ENCODE data around the gene C6orf15.

The C6orf15 gene

DNA sequence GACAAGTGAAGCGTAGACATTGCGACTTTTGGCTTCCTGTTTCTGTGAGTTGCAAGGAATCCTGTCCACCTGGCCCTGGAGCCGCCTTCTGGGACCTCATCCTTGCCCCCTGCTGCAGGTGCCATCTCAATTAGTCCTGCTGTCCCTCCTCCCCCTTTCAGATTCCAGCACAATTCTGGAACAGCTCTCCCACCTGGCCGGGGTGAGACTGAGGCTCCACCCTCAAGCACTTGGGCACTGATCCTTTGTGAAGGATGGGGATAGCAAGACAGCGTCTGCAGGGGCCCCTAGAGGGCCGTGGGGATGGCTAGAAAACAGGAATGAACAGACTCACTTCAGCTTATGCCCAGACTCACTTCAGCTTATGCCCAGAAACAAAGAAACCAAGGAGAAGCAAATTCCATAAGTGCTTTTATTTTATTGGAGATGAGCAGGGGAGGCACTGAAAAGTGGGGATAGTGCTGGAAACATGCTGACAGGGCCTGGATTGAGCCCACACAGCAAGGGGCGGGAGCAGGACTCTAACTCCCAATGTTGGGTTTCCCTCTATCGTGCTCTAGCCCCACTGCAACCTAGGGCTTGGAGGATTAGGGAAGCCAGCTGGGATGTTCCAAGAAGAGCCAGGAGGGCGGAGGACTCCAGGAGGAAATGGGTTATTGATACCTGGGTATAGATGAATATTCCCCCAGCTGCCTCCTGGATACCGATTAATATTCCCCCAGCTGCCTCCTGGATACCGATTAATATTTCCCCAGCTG, 1.4 kb downstream of the C6orf15 start:
- DNase-seq (ENCODE audit: low read depth in 2 of 3, low spot score in 1 of 3), result no peak

DNA sequence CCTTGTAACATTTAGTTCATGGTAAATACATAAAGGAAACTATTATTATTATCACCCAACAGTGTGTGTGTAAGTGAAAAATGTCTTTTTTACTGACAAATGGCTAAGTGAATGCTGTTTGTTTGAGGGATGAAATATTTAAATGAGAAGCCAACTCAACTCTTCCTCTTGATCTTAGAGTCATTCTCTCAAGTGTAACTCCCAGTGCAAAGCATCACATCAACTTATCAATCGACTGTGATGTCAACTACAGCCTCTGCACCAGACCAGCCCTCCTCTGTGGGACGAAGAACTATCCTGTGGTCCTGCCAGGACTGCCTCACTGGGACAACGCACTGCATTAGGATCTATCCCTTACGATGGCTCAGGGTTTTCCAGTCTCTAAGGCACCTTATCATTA, 5.3 kb downstream of the C6orf15 start:
- no peak for DNase-seq (ENCODE audit: low read depth in 2 of 3, low spot score in 1 of 3)

DNA sequence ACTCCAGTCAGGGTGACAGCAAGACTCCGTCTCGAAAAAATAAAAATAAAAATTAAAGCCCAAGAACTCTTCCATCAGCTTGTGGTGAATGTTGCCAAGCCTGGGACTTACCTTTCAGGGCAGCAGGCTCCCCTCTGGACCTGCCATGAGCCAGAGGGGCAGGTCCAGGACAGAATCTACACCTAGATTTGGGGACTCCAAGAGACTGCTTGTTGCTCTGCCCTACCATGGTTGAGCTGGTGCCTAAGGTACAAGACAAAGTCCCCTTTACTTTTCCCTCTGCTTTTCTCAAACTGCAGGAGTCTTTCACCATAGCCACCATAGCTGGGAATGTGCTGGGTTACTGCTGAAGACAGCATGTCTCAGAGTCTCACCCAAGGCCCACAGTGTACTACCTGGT, 9.2 kb downstream of the C6orf15 start:
- no peak for DNase-seq (ENCODE audit: low read depth in 2 of 3, low spot score in 1 of 3)

DNA sequence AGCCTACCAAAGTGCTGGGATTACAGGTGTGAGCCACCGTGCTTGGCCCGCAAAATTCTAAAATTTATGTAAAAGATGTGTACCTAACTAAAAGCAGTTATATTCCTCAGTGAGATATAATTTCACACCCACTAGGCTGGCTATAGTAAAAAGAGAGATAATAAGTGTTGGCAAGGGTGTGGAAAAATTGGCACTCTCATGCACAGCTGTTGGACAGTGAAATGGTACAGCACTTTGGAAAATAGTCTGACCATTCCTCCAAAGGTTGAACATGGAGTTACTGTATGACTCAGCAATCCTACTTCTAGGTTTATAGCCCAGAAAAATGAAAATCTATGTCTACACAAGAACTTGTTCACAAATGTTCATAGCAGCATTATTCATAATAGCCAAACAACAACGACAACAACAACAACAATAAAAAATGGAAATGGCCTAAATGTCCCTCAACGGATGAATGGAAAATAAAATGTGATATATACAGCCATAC, 13.9 kb downstream of the C6orf15 start:
- no peak for DNase-seq (ENCODE audit: low read depth in 2 of 3, low spot score in 1 of 3)

DNA sequence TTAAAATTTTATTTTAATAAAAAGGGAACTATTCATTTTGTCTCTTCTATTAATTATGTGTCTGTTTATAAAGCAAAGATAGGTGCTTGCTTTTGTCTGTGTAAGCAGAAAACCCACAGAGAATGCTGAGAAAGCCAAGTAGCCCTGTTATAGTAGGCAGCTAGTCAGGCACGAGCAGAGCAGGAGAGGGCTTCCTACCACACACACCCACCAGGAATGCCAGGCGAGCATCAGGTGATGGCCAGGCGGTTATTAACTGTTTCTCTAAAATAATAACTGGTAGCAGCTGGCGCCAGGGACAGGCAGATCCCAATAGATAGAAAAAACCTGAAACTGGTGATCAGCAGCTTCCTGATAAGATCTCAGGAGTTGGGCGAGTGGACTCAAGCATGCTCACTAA, 15.7 kb downstream of the C6orf15 start:
- no peak for DNase-seq (ENCODE audit: low read depth in 2 of 3, low spot score in 1 of 3)

DNA sequence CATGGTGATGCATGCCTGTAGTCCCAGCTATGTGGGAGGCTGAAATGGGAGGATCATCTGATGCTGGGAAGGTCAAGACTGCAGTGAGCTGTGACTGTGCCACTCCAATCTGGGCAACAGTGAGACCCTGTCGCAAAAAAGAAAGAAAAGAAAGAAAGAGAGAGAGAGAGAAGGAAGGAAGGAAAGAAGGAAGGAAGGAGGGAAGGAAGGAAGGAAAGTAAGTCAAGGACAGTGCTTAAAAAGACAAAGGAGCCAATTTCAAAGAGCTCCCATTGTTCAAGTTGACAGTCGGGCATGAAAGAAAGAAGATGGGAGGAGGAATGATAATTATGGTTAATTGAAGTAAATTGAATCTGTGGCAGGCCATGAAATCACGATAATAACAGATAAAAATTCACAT, 16.2 kb downstream of the C6orf15 start:
- no peak for DNase-seq (ENCODE audit: low read depth in 2 of 3, low spot score in 1 of 3)

DNA sequence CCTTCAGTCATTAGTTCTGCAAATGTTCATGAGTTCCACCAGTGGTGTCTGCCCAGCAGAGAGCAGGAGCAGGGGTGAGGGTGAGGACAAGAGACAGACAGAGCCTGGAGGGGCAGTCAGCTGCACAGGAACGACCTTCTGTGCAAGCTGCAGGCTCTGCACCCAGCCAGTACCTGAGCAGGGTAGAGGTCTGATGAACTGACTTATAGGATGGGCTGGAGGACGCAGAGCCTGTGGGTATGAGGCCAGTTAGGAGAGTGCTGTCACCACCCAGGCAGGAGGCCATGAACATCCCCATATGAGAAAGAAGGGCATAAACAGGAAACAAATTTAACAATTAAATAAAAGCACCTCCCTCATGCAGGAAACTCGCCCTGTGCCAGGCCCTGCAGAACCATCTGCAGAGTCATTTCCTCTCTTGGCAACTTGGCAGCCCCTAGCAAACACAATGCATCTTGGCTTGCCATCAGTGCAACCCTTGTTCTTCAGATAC, 17.9 kb downstream of the C6orf15 start:
- DNase-seq (ENCODE audit: low read depth in 2 of 3, low spot score in 1 of 3), result no peak

DNA sequence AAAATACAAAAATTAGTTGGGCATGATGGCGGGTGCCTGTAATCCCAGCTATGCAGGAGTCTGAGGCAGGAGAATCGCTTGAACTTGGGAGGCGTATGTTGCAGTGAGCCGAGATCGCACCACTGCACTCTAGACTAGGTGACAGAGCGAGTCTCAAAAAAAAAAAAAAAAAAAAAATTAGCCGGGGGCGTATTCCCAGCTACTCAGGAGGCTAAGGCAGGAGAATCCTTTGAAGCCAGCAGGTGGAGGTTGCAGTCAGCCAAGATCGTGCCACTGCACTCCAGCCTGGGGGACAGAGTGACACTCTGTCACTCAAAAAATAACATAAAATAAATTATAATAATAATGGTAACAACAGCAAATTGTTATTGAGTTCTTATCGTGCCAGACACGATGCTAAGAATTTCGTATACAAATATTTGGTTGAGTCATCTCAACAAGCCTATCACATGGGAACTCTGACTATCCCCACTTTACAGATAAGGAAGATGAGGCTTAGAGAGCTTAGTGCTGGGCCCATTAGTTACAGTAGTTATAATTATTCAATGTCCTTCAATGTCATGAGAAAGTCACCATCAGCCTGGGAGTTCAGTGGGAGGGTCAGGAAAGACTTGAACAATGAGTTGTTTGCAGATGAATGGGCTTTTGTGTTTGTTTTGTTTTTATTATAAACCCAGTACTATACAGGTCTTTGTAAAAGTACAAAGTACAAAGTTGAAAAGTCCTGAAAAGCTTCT, 19.4 kb downstream of the C6orf15 start:
- DNase-seq (ENCODE audit: low read depth in 2 of 3, low spot score in 1 of 3), result no peak

DNA sequence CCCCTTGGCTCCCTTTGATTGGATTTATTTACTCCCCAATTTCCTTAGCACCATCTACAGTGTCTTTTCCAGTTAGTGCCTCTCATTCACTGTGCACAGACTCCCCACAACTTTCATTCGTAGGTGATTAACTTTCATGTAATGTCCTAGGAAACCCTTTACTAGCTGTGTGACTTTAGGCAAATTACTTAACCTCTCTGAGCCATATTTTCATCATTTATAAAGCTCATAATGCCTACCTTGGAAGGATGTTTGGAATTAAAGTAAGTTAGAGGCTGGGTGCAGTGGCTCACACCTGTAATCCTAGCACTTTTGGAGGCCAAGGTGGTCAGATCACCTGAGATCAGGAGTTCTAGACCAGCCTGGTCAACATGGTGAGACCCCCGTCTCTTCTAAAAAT, 20.1 kb downstream of the C6orf15 start:
- DNase-seq (ENCODE audit: low read depth in 2 of 3, low spot score in 1 of 3), result no peak

DNA sequence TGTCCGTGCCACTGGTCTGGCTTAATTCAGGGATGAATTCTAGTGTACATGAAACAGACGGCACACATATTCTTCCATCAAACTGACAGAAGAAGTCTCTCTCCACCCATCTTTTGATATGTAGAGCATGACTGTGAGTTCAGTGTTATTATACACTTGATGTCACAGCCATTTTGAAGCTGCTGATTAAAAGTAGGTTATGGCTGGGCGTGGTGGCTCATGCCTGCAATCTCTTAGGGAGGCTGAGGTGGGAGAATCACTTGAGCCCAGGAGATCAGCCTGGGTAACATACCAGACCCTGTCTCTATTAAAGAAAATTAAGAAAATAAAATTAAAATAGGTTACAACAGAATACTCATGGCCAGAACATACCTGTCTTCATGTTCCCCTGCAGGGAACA, 20.7 kb downstream of the C6orf15 start:
- DNase-seq (ENCODE audit: low read depth in 2 of 3, low spot score in 1 of 3), result no peak

DNA sequence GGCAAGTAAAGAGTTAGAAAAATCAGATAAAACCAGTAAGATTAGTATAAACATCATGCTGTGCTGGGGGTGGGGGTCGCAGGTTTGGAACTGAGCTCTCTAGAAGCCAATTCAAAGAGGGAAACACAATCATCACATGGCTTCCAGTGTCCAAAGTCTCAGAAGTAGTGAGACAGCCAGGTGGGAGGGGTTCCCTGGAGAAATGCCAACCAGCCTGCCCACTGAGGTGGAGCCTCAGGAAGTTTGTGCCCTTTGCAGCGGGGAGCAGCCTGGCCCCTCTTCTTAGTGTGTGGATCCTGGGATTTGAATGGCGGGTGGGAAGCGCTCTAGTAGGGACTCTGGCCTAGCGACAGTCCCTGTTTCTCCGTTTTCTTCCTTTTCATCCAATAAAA, 21.4 kb downstream of the C6orf15 start:
- DNase-seq (ENCODE audit: low read depth in 2 of 3, low spot score in 1 of 3), result no peak

DNA sequence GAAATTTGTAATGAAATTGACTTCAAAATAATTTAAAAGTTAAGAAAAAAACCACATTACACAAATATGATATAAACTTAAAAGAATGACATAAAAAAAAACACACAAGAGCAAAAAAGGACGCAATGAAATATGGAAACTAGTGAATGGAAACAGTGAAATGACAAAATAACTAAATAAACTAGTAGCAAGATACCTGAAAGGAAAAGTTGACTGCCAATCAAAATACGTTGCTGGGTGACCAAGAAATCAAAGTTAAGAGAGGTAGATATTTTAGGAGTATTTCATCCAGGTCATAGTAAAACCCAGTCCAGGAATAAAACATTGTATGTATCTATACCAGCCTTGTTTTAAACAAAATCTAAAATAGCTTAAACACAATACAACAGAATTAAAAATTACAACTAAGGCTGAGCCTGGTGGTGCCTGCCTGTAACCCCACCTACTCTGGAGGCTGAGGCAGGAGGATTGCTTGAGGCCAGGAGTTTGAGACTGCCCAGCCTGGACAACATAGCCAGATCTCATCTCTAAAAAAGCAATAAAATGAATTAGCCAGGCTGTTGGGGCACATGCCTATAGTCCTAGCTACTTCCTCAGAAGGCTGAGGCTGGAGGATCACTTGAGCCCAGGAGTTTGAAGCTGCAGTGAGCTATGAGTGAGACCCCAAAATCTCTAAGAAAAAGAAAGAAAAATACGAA, 22.0 kb downstream of the C6orf15 start:
- DNase-seq (ENCODE audit: low read depth in 2 of 3, low spot score in 1 of 3), result no peak

DNA sequence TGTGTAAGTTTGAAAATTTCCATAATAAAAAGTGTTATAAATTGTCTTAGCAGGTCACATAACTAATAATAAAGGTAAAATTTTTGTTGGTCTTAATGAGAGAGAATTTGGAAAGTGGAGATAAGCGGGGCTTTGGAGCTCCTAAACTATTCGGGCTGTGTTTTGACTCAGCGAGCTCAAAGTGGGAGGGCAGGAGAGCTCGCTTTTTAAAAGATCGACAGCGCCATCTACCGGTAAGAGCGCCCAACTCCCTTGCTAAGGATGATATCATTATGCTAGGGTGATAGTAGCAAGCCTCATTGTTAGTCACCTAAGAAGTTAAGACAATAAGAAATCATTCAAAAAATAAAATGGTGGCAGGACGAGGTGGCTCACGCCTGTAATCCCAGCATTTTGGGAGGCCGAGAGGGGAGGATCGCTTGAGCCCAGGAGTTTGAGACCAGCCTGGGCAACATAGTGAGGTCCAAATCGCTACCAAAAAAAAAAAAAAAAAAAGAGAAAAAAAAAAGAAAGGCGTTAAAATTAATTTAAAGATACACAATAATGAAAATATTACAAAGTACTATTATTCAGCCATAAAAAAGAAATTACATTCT, 24.8 kb downstream of the C6orf15 start:
- DNase-seq (ENCODE audit: low read depth in 2 of 3, low spot score in 1 of 3), result peak; percentile 85 to 91 (median 87)

DNA sequence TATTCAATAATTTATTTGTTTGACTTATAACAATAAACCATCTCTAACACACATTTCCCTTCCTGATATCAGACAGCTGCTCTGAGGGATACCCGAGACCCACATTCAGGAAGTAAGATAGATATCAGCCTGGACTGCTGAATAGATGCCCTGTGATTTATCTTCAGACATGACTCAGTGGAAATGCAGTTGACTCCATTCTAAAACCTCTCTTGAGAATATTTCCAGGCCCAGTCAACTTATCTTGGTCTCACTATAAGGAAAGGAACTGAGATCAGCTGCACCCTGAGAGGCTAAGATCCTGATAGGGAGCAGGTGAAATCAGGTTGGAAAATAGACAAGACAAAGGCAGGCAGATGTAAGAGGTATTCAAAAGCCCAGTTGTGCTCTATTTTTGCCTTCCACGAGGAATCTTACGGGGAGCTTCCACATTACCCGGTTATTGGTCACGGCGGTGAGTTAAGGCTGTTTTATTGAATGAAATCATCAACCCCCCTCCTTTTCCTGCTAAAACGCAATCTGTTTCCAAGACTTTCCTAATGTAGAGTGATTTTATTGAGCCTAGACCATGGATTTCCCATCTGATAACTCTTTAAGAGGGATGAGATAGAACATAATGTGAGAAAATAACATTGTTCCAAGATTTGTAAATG, 25.5 kb downstream of the C6orf15 start:
- DNase-seq (ENCODE audit: low read depth in 2 of 3, low spot score in 1 of 3), result no peak

DNA sequence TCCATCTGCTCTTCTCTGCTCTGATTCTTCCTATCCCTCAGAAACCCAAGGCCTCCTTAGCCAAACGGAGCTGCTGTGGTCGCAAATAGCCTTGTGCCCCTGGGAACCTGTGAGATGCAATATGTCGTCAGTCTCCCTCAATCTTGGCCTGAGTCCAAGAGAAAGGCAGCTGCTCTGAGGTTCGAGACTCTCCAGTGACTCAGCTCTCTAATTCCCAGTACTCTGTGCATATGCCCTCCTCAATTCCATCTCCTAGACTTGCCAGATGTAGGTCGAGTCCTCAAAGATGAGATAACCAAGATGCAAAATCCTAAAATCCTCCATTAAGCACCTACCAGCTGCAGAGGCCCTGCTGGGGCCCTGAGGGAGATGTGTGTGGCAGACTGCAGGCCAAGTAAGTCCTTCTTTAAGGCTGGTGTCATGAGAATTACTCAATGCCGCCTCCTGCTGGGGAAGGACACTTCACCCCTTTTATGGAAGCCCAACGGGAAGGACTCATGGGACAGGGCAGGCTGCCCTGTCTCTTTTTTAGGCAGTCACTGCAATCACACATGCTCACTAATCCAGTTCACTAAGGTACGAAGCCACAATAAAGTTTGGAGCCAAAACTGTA, 28.5 kb downstream of the C6orf15 start:
- DNase-seq (ENCODE audit: low read depth in 2 of 3, low spot score in 1 of 3), result peak; percentile 14 to 50 (median 49)

DNA sequence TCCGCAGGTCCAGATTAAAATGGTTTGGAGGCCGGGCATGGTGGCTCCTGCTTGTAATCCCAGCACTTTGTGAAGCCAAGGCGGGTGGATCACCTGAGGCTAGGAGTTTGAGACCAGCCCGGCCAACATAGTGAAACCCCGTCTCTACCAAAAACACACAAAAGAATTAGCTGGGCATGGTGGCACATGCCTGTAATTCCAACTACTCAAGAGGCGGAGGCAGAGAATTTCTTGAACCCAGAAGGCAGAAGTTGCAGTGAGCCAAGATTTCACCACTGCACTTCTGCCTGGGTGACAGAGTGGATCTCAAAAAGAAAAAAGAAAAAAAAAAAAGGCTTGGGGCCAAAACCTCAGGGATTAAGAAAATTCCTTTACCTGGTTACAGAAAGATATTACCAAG, 30.5 kb downstream of the C6orf15 start:
- no peak for DNase-seq (ENCODE audit: low read depth in 2 of 3, low spot score in 1 of 3)

DNA sequence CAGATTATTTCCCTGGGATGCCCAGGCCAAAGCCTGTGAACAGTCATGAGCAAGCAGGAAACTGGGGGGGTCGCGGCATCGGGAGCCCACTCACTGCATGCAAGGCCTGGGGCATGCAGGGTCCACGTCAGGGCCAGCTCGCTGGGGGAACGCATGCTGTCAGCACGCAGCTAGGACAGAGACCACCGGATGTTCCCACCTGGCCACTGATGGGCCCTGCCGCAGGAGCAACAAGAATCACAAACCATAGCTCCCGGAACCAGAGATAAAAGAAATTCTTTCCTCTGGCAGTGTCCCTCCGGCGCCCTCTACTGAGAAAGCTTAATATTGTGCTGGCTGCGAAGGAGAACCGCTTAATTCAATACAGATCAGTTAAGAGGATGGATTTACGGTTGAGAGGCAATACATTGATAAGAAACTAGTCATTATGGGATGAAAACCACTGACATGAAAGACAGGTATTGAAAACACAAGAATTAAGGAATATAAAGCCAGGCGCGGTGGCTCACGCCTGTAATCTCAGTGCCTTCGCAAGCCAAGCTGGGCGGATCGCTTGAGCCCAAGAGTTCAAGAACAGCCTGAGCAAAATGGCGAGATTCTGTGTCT, 32.6 kb downstream of the C6orf15 start:
- DNase-seq (ENCODE audit: low read depth in 2 of 3, low spot score in 1 of 3), result peak; percentile 54 to 75 (median 56)

DNA sequence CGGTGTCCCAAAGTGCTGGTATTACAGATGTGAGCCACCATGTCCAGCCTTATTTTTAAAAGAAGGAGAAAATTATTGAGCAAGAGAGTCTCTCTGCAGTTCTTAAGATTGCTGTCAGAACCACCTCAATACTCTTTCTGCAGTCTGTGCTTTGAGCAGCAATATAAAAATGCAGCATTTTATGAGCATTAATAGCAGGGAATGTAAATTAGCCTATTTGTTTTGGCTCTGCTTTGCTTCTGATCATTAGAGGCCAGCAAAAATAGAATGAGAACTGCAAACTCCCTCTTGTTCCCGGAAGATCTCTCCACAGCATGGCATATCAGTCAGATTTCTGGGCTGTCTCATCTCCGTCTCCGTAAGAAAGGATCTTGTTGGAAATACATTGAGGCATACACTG, 35.8 kb downstream of the C6orf15 start:
- DNase-seq (ENCODE audit: low read depth in 2 of 3, low spot score in 1 of 3), result no peak

DNA sequence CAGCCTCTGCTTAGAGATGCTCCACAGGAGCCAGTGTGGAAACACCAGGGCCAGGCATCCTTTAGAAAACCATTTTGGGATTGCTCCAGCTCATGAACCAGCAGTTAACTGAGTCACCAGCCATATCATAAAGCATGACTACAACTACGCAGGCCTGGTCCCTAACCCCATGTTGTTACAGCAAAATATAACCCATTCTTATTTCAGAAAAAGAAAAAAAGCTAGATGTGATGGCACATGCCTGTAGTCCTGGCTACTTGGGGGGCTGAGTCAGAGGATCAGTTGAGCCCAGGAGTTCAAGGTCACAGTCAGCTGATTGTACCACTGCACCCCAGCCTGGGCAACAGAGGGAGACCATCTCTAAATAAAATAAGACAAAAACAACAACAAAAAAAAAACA, 36.8 kb downstream of the C6orf15 start:
- DNase-seq (ENCODE audit: low read depth in 2 of 3, low spot score in 1 of 3), result no peak

DNA sequence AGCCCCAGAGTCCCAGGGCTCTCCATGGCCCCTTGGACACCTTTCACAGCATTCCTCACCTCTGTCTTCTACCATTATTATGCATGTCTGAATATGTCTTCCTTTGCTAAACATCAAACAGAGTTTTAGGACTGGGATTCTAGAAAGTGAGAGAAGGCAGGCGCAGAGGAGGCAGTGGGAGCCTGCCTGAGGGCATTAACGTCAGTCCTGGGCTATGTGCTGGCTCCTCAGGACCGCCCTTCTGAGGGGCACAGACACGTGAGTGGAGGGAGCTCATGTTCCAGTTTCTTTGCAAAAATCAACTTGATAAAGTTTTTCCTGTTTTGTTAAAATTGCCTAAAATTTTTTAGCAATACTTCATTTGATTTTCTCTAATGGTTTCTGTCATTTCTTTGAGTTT, 38.0 kb downstream of the C6orf15 start:
- no peak for DNase-seq (ENCODE audit: low read depth in 2 of 3, low spot score in 1 of 3)

Data from stimulated activated CD4-positive, alpha-beta T cell treated with anti-CD3 and anti-CD28 coated beads, Interleukin-12 subunit alpha, Interleukin-12 subunit beta, amount 100 ng/mL, for 48 hours (primary cell).